Type B pancreatic cell (in vitro differentiated cells): ENCODE data around the gene CHRM4. TPM values are rescaled to one million over a fixed set of nuclear protein-coding genes. Genes with fewer than 3 reads are reported as not detected.

Experiments
- DNase-seq: peaks from one replicate; pipeline ENCODE4 v3.0.0; 2021; ENCODE audit warnings: mixed read lengths; ENCODE audit not compliant: unreplicated experiment; ENCODE audit errors: extremely low spot score
- H3K27ac Mint-ChIP-seq: 2 replicates; pipeline ENCODE4 v1.8.0; 2021; ENCODE audit warnings: mild to moderate bottlenecking, mixed read lengths
- H3K27me3 Mint-ChIP-seq: 2 replicates; pipeline ENCODE4 v1.8.0; 2021; ENCODE audit warnings: mixed read lengths
- H3K36me3 Mint-ChIP-seq: 2 replicates; pipeline ENCODE4 v1.8.0; 2021; ENCODE audit warnings: mixed read lengths
- H3K4me1 Mint-ChIP-seq: one replicate; pipeline ENCODE4 v1.8.0; 2021; ENCODE audit warnings: mixed read lengths; ENCODE audit not compliant: unreplicated experiment
- H3K4me3 Mint-ChIP-seq: 2 replicates; pipeline ENCODE4 v1.8.0; 2021; ENCODE audit warnings: mild to moderate bottlenecking, mixed read lengths
- H3K9me3 Mint-ChIP-seq: 2 replicates; pipeline ENCODE4 v1.8.0; 2021; ENCODE audit warnings: mixed read lengths
- total RNA-seq: library from RNA; stranded (reverse); gene quantifications from 2 replicates; pipeline ENCODE4 v1.2.1, GENCODE V29; 2021; ENCODE audit warnings: low replicate concordance
- TF ChIP-seq, protein P1 (sequence below): fragments of 200-600 bp; sonication (generic); conservative IDR thresholded peaks from 2 replicates; pipeline ENCODE4 v1.5.0; 2021; ENCODE audit warnings: antibody characterized with exemption, mild to moderate bottlenecking

CHRM4 gene
- total RNA-seq, 1 donor from 2014 or later: 1.0 TPM

DNA sequence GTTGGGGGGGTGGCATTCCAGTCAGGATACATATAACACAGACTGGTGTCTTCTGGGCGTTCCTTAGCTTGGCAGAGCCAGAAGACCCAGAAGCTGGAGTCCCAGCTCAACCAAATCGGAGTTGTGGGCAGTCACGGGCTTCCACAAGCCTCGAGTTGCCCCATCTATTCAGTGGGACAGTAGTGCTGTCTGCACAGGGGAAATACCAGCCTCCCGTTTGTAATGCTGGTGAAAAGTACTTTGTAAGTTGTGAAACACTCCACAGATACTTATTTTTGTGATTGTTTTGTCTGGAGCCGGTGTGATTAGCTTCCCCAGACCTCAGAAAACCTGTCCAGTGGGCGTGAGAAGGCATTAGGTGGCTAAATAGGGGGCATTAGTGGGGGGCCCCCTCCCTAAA is 30.7 kb downstream of the CHRM4 start:
- peak overlapping the region; percentile 28 for H3K4me3 Mint-ChIP-seq
- no peaks in the 10 kb centered on the region for H3K36me3 Mint-ChIP-seq
- H3K27ac Mint-ChIP-seq: peak overlapping the region; percentile 48
- DNase-seq: no peak
- H3K9me3 Mint-ChIP-seq: no peaks in the 10 kb centered on the region
- no peaks in the 10 kb centered on the region for H3K27me3 Mint-ChIP-seq
- TF ChIP-seq, protein P1, sequence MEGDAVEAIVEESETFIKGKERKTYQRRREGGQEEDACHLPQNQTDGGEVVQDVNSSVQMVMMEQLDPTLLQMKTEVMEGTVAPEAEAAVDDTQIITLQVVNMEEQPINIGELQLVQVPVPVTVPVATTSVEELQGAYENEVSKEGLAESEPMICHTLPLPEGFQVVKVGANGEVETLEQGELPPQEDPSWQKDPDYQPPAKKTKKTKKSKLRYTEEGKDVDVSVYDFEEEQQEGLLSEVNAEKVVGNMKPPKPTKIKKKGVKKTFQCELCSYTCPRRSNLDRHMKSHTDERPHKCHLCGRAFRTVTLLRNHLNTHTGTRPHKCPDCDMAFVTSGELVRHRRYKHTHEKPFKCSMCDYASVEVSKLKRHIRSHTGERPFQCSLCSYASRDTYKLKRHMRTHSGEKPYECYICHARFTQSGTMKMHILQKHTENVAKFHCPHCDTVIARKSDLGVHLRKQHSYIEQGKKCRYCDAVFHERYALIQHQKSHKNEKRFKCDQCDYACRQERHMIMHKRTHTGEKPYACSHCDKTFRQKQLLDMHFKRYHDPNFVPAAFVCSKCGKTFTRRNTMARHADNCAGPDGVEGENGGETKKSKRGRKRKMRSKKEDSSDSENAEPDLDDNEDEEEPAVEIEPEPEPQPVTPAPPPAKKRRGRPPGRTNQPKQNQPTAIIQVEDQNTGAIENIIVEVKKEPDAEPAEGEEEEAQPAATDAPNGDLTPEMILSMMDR: no peak
- peaks cover 32% of the 10 kb centered on the region for H3K4me1 Mint-ChIP-seq

DNA sequence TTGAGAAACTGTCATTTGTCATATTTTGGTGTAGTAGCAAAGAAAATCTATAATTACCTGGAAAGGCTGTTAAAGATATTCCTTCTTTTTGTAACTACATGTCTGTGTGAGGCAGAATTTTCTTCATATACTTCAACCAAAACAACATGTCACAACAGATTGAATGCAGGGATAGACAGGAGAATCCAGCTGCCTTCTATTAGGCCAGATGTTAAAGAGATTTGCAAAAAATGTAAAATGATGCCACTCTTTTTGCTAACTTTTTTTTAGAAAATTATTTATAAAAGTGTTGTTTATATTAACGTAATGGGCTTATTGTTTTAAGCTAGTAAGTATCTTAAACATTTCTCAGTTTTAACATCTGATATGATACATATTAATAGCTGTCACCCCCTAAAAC is 31.6 kb downstream of the CHRM4 start:
- Mint-ChIP-seq H3K4me3 (no peak overlapping the region), H3K27me3 (no peaks in the 10 kb centered on the region), H3K4me1 (peaks cover 26% of the 10 kb centered on the region)

DNA sequence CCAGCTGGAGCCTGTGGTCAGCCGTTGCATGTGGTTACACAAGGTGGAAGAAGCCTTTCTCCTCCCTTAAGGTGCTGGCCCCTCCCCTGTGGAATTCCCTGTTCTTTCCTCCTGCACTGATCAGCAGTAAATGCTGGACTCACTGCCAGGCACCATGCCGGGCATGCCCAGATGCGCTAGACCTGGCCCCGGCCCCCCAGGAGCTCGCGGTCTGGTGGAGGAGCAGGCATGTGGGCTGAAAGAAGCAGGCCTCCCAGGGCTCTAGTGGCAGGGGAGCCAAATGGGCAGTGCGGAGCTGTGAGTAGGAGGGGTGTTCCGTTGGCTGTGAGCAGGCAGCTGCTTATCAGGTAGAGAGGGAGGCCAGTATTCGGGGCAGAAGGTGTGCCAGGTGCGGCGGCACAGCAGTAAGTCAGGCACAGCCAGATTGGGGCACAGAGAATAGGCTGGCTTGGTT is 34.1 kb downstream of the CHRM4 start:
- no peaks in the 10 kb centered on the region for H3K9me3 Mint-ChIP-seq
- H3K27me3 Mint-ChIP-seq: no peaks in the 10 kb centered on the region
- DNase-seq: no peak
- no peaks in the 10 kb centered on the region for H3K36me3 Mint-ChIP-seq
- TF ChIP-seq, protein P1: no peak
- peak overlapping the region; percentile 53 for H3K27ac Mint-ChIP-seq
- peaks cover 27% of the 10 kb centered on the region for H3K4me1 Mint-ChIP-seq
- H3K4me3 Mint-ChIP-seq: no peak overlapping the region

More for the DNA sequence above, 31.6 kb downstream of the CHRM4 start:
- Mint-ChIP-seq H3K27ac (no peak overlapping the region), H3K36me3 (no peaks in the 10 kb centered on the region), H3K9me3 (no peaks in the 10 kb centered on the region)
- no peak for DNase-seq
- TF ChIP-seq, protein P1: no peak

DNA sequence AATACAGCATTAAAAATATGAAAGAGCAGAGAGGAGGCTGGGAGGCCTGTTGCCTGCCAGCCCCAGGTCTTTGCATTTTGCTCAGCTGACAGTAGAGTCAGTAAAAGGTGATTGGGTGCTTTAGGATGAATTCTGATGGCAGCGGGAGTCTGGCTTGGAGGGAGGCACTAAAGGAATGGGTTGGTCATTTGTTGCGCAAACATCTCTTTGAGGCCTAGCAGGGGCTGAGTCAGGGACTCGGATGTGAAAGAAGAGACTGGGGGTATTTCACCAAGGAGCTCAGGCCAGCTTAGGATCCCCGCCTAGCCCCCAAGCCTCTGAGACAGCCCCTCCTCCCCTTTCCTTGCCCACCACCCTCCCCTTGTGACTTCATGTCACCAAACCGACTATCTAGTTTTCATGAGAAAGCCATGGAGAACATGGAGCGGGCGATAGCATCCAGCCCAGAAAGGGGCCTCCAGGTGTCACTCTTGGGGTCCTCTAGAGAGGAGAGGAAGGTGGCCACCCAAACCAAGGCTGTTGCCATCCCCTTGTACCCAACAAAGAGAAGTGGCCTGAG is 34.6 kb downstream of the CHRM4 start:
- Mint-ChIP-seq H3K9me3 (no peaks in the 10 kb centered on the region), H3K4me1 (peaks cover 27% of the 10 kb centered on the region), H3K27ac (no peak overlapping the region), H3K36me3 (no peaks in the 10 kb centered on the region), H3K4me3 (no peak overlapping the region), H3K27me3 (no peaks in the 10 kb centered on the region)
- no peak for DNase-seq
- TF ChIP-seq, protein P1: no peak

DNA sequence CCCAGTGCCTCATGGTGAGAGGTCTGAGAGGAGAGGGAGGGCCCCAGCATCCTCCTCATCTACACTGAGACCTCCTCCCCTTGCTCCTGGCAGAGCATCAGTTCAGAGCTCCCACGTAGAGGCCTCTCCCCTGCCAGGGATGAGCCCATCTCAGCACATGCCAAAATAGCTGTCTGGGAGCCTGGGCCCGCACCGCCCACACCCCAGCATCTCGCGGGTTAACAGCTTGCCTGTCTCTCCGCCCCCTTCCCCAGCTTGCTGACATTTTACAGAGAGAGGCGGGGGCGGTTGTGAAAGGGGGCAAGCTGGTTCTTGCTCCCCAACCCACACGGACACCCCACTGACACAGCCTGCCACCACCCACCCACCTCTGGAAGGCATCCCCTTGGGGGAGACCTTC is 37.9 kb downstream of the CHRM4 start:
- TF ChIP-seq, protein P1: no peak
- Mint-ChIP-seq H3K4me3 (no peak overlapping the region), H3K36me3 (no peaks in the 10 kb centered on the region), H3K4me1 (peaks cover 28% of the 10 kb centered on the region), H3K27me3 (no peaks in the 10 kb centered on the region), H3K9me3 (no peaks in the 10 kb centered on the region), H3K27ac (no peak overlapping the region)
- no peak for DNase-seq
